HL-60 (cell line): ENCODE results near the gene METTL16.

ENCODE experiments used
- DNase-seq, 2 experiments: peaks; one replicate each; pipeline ENCODE4 v3.0.0-alpha.2; 2010 to 2020; ENCODE audit warnings: low read depth in 1 of 2, low spot score in 1 of 2
- H3K27ac ChIP-seq: fragments of 250-450 bp; sonication (Bioruptor Pico); replicated peaks from 2 replicates; pipeline ENCODE4 v1.5.1; 2020; ENCODE audit warnings: mild to moderate bottlenecking, moderate library complexity
- H3K27me3 ChIP-seq: fragments of 250-450 bp; sonication (Bioruptor Pico); 2 replicates; pipeline ENCODE4 v1.5.1; 2021; ENCODE audit warnings: mild to moderate bottlenecking, moderate library complexity; ENCODE audit not compliant: insufficient read depth, poor library complexity, severe bottlenecking
- H3K4me3 ChIP-seq: replicated peaks from 2 replicates; pipeline ENCODE4 v1.5.1; 2011; ENCODE audit warnings: mild to moderate bottlenecking, control low read depth, low read length; ENCODE audit not compliant: insufficient read depth
- GABPA ChIP-seq: IDR thresholded peaks from 2 replicates; pipeline ENCODE4 v1.6.1; 2012; ENCODE audit warnings: low read depth
- POLR2AphosphoS5 ChIP-seq: IDR thresholded peaks from 2 replicates; pipeline ENCODE4 v1.6.1; 2012; ENCODE audit warnings: low read depth
- REST ChIP-seq: IDR thresholded peaks from 2 replicates; pipeline ENCODE4 v1.6.1; 2012; ENCODE audit warnings: low read depth; ENCODE audit not compliant: insufficient replicate concordance
- SPI1 ChIP-seq: IDR thresholded peaks from 2 replicates; pipeline ENCODE4 v1.6.1; 2012; ENCODE audit warnings: low read depth, mild to moderate bottlenecking, borderline replicate concordance
- TF ChIP-seq, protein P1 (sequence below): IDR thresholded peaks from one replicate; pipeline ENCODE4 v1.5.1; 2011; ENCODE audit warnings: low read length, control low read depth, inconsistent platforms; ENCODE audit not compliant: insufficient read depth

Gene METTL16

GRCh38 chr17:2415081-2415480 is 96.6 kb downstream of the METTL16 start:
- H3K4me3 ChIP-seq: no peak overlapping the region
- H3K27ac ChIP-seq: no peak overlapping the region
- DNase-seq: no peak
- no peaks in the 10 kb centered on the region for H3K27me3 ChIP-seq
- TF ChIP-seq SPI1: no peak
- TF ChIP-seq REST: no peak
- no peak for TF ChIP-seq GABPA
- no peak for TF ChIP-seq POLR2AphosphoS5
- TF ChIP-seq, protein P1, sequence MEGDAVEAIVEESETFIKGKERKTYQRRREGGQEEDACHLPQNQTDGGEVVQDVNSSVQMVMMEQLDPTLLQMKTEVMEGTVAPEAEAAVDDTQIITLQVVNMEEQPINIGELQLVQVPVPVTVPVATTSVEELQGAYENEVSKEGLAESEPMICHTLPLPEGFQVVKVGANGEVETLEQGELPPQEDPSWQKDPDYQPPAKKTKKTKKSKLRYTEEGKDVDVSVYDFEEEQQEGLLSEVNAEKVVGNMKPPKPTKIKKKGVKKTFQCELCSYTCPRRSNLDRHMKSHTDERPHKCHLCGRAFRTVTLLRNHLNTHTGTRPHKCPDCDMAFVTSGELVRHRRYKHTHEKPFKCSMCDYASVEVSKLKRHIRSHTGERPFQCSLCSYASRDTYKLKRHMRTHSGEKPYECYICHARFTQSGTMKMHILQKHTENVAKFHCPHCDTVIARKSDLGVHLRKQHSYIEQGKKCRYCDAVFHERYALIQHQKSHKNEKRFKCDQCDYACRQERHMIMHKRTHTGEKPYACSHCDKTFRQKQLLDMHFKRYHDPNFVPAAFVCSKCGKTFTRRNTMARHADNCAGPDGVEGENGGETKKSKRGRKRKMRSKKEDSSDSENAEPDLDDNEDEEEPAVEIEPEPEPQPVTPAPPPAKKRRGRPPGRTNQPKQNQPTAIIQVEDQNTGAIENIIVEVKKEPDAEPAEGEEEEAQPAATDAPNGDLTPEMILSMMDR: no peak

DNA sequence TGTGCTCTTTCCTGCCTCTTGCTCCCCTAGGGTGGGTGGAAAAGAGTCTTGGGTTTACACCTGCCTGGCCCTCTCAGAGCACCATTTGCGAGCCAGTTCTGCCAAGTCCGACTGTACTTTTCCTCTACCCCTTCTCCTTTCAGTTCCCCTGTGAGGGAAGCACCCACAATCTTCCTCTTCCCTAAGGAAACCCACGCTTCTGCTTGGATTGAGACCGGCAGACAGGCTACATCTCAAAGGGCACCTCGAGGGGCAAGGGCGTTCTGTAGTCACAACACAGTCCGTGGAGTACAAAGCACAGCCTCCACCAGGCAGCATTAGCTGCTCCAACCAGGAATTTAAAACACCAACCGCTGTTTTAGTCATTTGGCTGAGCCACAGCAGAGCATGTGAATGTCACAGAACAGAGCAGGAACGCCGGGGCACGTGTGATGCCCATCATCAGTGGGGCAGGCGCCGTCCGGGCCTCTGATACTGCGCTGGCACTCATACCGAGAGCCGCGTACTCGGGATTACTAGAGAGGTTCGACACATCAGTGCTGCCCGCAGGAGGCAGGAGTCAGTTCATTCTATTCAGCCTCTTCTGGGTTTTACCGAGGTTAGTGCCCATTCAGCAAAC is 97.1 kb downstream of the METTL16 start:
- no peak for DNase-seq
- no peak overlapping the region for H3K4me3 ChIP-seq

DNA sequence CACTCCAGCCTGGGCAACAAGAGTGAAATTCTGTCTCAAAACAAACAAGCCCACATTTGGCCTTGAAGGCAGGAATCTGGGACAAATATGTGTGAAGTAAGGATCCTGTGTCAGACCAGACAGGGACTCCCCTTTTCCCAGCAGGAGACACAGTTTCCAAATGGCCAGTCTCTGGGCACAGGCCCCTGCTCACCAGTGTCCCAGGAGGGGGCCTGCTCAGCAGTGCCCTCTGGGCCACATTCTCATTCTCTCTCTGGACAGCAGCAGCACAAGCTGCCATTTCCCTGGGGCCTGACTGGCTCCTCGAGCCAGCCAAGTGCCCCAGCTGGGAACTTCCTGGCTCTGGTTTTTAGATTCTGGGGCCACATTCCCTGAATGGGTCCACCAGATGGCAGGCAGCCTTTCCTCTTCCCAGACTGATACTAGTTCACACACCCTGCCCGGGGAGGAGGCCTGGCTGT is 99.1 kb downstream of the METTL16 start:
- DNase-seq: no peak
- no peak for TF ChIP-seq GABPA
- TF ChIP-seq POLR2AphosphoS5: no peak
- TF ChIP-seq, protein P1: no peak
- TF ChIP-seq REST: no peak
- TF ChIP-seq SPI1: no peak
- no peak overlapping the region for H3K27ac ChIP-seq

More for the DNA sequence above, 97.1 kb downstream of the METTL16 start:
- Histone ChIP-seq H3K27me3 (no peaks in the 10 kb centered on the region), H3K27ac (no peak overlapping the region)
- TF ChIP-seq, protein P1: no peak
- no peak for TF ChIP-seq GABPA
- no peak for TF ChIP-seq POLR2AphosphoS5
- TF ChIP-seq REST: no peak
- no peak for TF ChIP-seq SPI1

More for the DNA sequence above, 99.1 kb downstream of the METTL16 start:
- Histone ChIP-seq H3K4me3 (no peak overlapping the region), H3K27me3 (no peaks in the 10 kb centered on the region)
